GM19372 (cell line): ENCODE measurements around the gene SLC49A3.
"Not testable (repeated sequence)": the region's sequence is repeated elsewhere in the genome, so short reads cannot be mapped to it uniquely, and the experiment has no call there.

Experiments used
- ATAC-seq: cut with Tn5 transposase; IDR thresholded peaks from one replicate; pipeline ENCODE4 v1.9.1; 2021; ENCODE audit warnings: mild to moderate bottlenecking, low read depth, moderate library complexity; ENCODE audit not compliant: unreplicated experiment

The SLC49A3 gene

GRCh38 chr4:668219-668618, 20.7 kb downstream of the SLC49A3 start:
- ATAC-seq: not testable (repeated sequence)

- ATAC-seq: no peak
Observed at GRCh38 chr4:667545-667925, 21.4 kb downstream of the SLC49A3 start.

- no peak for ATAC-seq
Observed at GRCh38 chr4:666822-667544, 22.0 kb downstream of the SLC49A3 start.

GRCh38 chr4:666436-666810, 22.5 kb downstream of the SLC49A3 start:
- no peak for ATAC-seq

GRCh38 chr4:665751-666435, 23.1 kb downstream of the SLC49A3 start:
- ATAC-seq: no peak

GRCh38 chr4:665381-665750, 23.6 kb downstream of the SLC49A3 start:
- ATAC-seq: no peak

- ATAC-seq: no peak
Observed at GRCh38 chr4:664713-665231, 24.2 kb downstream of the SLC49A3 start.

- peak; percentile 58 for ATAC-seq
Observed at GRCh38 chr4:663438-664428, 25.2 kb downstream of the SLC49A3 start.

- no peak for ATAC-seq
Observed at GRCh38 chr4:663046-663437, 25.9 kb downstream of the SLC49A3 start.

- no peak for ATAC-seq
Observed at GRCh38 chr4:661881-662761, 26.8 kb downstream of the SLC49A3 start.

GRCh38 chr4:661231-661630, 27.7 kb downstream of the SLC49A3 start:
- ATAC-seq: no peak

- no peak for ATAC-seq
Observed at GRCh38 chr4:660401-660800, 28.6 kb downstream of the SLC49A3 start.

GRCh38 chr4:659851-660250, 29.1 kb downstream of the SLC49A3 start:
- no peak for ATAC-seq

- no peak for ATAC-seq
Observed at GRCh38 chr4:658681-659667, 30.0 kb downstream of the SLC49A3 start.

- no peak for ATAC-seq
Observed at GRCh38 chr4:657834-658667, 30.9 kb downstream of the SLC49A3 start.

- no peak for ATAC-seq
Observed at GRCh38 chr4:657338-657833, 31.6 kb downstream of the SLC49A3 start.

- ATAC-seq: no peak
Observed at GRCh38 chr4:656436-657337, 32.3 kb downstream of the SLC49A3 start.
